H9 (cell line): ENCODE results near the gene DUSP28. TPM values are rescaled to one million over a fixed set of nuclear protein-coding genes. Genes with fewer than 3 reads are reported as not detected.

Source experiments
- DNase-seq: peaks from one replicate; pipeline ENCODE4 v3.0.0-alpha.2; 2017
- H2AFZ ChIP-seq: one replicate; pipeline ENCODE4 v1.6.1; 2013; ENCODE audit warnings: mild to moderate bottlenecking, low read length, control low read depth, moderate library complexity
- H2AK5ac ChIP-seq: 2 replicates; pipeline ENCODE4 v1.6.1; 2013; ENCODE audit warnings: low read length, control low read depth, mixed read lengths; ENCODE audit not compliant: insufficient read length
- H2BK120ac ChIP-seq: one replicate; pipeline ENCODE4 v1.6.1; 2013; ENCODE audit warnings: low read depth, mild to moderate bottlenecking, low read length, control low read depth, inconsistent platforms; ENCODE audit not compliant: poor library complexity, severe bottlenecking
- H2BK12ac ChIP-seq: 2 replicates; pipeline ENCODE4 v1.6.1; 2013; ENCODE audit warnings: low read length, control low read depth, mixed read lengths, low read depth; ENCODE audit not compliant: insufficient read length
- H2BK15ac ChIP-seq: 2 replicates; pipeline ENCODE4 v1.6.1; 2013; ENCODE audit warnings: low read depth, low read length, control low read depth
- H2BK20ac ChIP-seq: one replicate; pipeline ENCODE4 v1.6.1; 2013; ENCODE audit warnings: low read depth, mild to moderate bottlenecking, low read length, control low read depth, inconsistent platforms; ENCODE audit not compliant: poor library complexity, severe bottlenecking
- H2BK5ac ChIP-seq: 2 replicates; pipeline ENCODE4 v1.6.1; 2013; ENCODE audit warnings: low read length, control low read depth, mixed read lengths; ENCODE audit not compliant: insufficient read length
- H3K14ac ChIP-seq: 2 replicates; pipeline ENCODE4 v1.6.1; 2013; ENCODE audit warnings: low read length, control low read depth; ENCODE audit not compliant: insufficient read depth
- H3K18ac ChIP-seq: 2 replicates; pipeline ENCODE4 v1.6.1; 2013; ENCODE audit warnings: low read depth, mild to moderate bottlenecking, mixed read lengths, low read length, control low read depth; ENCODE audit not compliant: insufficient read length
- H3K23ac ChIP-seq: 2 replicates; pipeline ENCODE4 v1.6.1; 2013; ENCODE audit warnings: low read length, control low read depth, mixed read lengths, low read depth; ENCODE audit not compliant: insufficient read length
- H3K23me2 ChIP-seq: 2 replicates; pipeline ENCODE4 v1.6.1; 2013; ENCODE audit warnings: low read depth, mild to moderate bottlenecking, mixed read lengths, low read length, control low read depth; ENCODE audit not compliant: insufficient read length, poor library complexity, severe bottlenecking
- H3K27ac ChIP-seq: 2 replicates; pipeline ENCODE4 v1.5.1; 2013; ENCODE audit warnings: low read length, control low read depth, mixed read lengths, low read depth; ENCODE audit not compliant: insufficient read length
- H3K27me3 ChIP-seq: 2 replicates; pipeline ENCODE4 v1.6.1; 2013; ENCODE audit warnings: low read length, control low read depth, inconsistent platforms; ENCODE audit not compliant: insufficient read depth
- H3K4ac ChIP-seq: 2 replicates; pipeline ENCODE4 v1.6.1; 2013; ENCODE audit warnings: low read depth, mild to moderate bottlenecking, control low read depth, inconsistent platforms, low read length, moderate library complexity
- H3K4me1 ChIP-seq: 2 replicates; pipeline ENCODE4 v1.6.1; 2013; ENCODE audit warnings: low read length, control low read depth, inconsistent platforms; ENCODE audit not compliant: insufficient read depth
- H3K4me2 ChIP-seq: 2 replicates; pipeline ENCODE4 v1.6.1; 2013; ENCODE audit warnings: low read length, control low read depth, mixed read lengths; ENCODE audit not compliant: insufficient read length, insufficient read depth
- H3K56ac ChIP-seq: 2 replicates; pipeline ENCODE4 v1.6.1; 2013; ENCODE audit warnings: low read depth, mild to moderate bottlenecking, mixed read lengths, low read length, control low read depth; ENCODE audit not compliant: insufficient read length
- H3K79me1 ChIP-seq: 2 replicates; pipeline ENCODE4 v1.6.1; 2013; ENCODE audit warnings: low read depth, mild to moderate bottlenecking, moderate library complexity, low read length, control low read depth, inconsistent platforms; ENCODE audit not compliant: insufficient read depth, poor library complexity, severe bottlenecking
- H3K79me2 ChIP-seq: 2 replicates; pipeline ENCODE4 v1.6.1; 2013; ENCODE audit warnings: low read length, control low read depth, inconsistent platforms; ENCODE audit not compliant: insufficient read depth
- H3K9ac ChIP-seq: 2 replicates; pipeline ENCODE4 v1.6.1; 2013; ENCODE audit warnings: low read length, control low read depth, mixed read lengths; ENCODE audit not compliant: insufficient read length; ENCODE audit errors: extremely low read depth
- H3K9me3 ChIP-seq: one replicate; pipeline ENCODE4 v1.6.1; 2013; ENCODE audit warnings: low read depth, low read length, inconsistent platforms; ENCODE audit not compliant: control insufficient read depth
- H3T11ph ChIP-seq: one replicate; pipeline ENCODE4 v1.6.1; 2013; ENCODE audit warnings: mild to moderate bottlenecking, low read length, control low read depth, inconsistent platforms
- H4K20me1 ChIP-seq: one replicate; pipeline ENCODE4 v1.6.1; 2013; ENCODE audit not compliant: control insufficient read depth, insufficient read length, insufficient read depth
- H4K5ac ChIP-seq: 2 replicates; pipeline ENCODE4 v1.6.1; 2013; ENCODE audit warnings: low read depth, mild to moderate bottlenecking, mixed read lengths, low read length, control low read depth; ENCODE audit not compliant: insufficient read length
- H4K8ac ChIP-seq: replicated peaks from 2 replicates; pipeline ENCODE4 v1.6.1; 2013; ENCODE audit warnings: low read length, control low read depth, mixed read lengths, low read depth; ENCODE audit not compliant: insufficient read length
- H4K91ac ChIP-seq: 2 replicates; pipeline ENCODE4 v1.6.1; 2013; ENCODE audit warnings: low read depth, mild to moderate bottlenecking, moderate library complexity, mixed read lengths, low read length, control low read depth; ENCODE audit not compliant: insufficient read length
- H3K27ac Mint-ChIP-seq, 3 experiments: 2 replicates in 2 of 3; 3 replicates in 1 of 3; pipeline ENCODE4 v1.8.0; 2020 to 2021; ENCODE audit warnings: mixed read lengths in 3 of 3, mild to moderate bottlenecking in 1 of 3, moderate library complexity in 1 of 3
- H3K27me3 Mint-ChIP-seq: 2 replicates; pipeline ENCODE4 v1.8.0; 2021; ENCODE audit warnings: low read depth, mild to moderate bottlenecking, moderate library complexity, mixed read lengths
- H3K36me3 Mint-ChIP-seq, 3 experiments: 2 replicates in 2 of 3; 3 replicates in 1 of 3; pipeline ENCODE4 v1.8.0; 2020 to 2021; ENCODE audit warnings: low read depth in 3 of 3, mixed read lengths in 3 of 3; ENCODE audit not compliant: insufficient read depth in 1 of 3
- H3K4me1 Mint-ChIP-seq, 2 experiments: 2 replicates each; pipeline ENCODE4 v1.8.0; 2020; ENCODE audit warnings: mixed read lengths in 2 of 2
- H3K4me3 Mint-ChIP-seq, 2 experiments: 2 replicates in 1 of 2; 3 replicates in 1 of 2; pipeline ENCODE4 v1.8.0; 2020 to 2021; ENCODE audit warnings: mild to moderate bottlenecking in 2 of 2, mixed read lengths in 2 of 2, moderate library complexity in 1 of 2
- H3K9me3 Mint-ChIP-seq, 2 experiments: 2 replicates in 1 of 2; 3 replicates in 1 of 2; pipeline ENCODE4 v1.8.0; 2020; ENCODE audit warnings: mild to moderate bottlenecking in 2 of 2, mixed read lengths in 2 of 2, moderate library complexity in 1 of 2
- WGBS: extraction: QIAGEN DNeasy Blood & Tissue Kit; methylation state at CpG from one replicate; pipeline ENCODE4 v1.1.7; 2013; ENCODE audit warnings: missing lambda C conversion rate, low lambda C conversion rate, mixed read lengths; ENCODE audit not compliant: insufficient read length; ENCODE audit errors: extremely low coverage; 5-methylcytosine and 5-hydroxymethylcytosine counted together
- total RNA-seq: library from RNA; stranded (reverse); gene quantifications from 2 replicates; pipeline ENCODE4 v1.2.1, GENCODE V29; 2021
- TF ChIP-seq, protein P1 (sequence below): fragments of 200-600 bp; sonication (generic); conservative IDR thresholded peaks from 3 replicates; pipeline ENCODE4 v1.8.0; 2021; ENCODE audit warnings: antibody characterized with exemption, mild to moderate bottlenecking

Gene DUSP28
- total RNA-seq, 1 experiment from 2014 or later: 1.6 TPM

DNA sequence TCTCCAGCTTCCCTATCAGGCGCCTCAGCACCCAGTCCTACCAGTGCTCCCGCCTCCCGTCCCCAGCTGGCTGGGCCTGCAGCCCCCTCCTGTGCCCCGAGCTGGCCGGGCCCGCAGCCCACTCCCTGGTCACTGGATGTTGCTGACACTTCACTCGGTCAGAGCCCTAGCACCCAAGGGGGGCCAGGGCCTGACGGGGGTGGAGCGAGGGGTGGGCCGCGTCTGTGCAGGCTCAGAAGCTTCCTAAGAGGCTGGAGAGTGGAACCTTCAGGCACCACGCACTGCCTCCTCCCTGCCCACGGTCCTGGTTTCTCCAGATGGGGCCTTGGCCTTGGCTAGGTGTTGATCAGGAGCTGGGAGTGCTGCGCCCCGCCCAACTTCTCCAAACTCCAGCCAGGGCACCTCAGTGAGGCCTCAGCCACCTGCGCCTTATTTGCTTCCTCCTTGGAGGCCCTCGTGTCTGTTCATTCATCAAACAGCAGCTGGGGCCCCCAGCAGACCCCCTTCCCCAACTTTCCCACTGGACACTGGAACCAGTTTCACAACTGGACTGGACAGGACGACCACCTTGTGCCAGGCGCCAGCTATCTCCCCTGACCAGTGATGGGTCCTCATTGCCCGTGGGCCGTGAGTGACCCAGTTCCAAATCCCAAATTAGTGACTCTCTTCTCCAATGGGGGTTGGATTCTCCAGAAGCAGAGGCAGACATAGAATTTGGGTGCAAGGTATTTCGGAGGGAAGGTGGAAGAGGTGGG lies 43.1 kb downstream of the DUSP28 start:
- Mint-ChIP-seq H3K4me1 (no peaks in the 10 kb centered on the region; a peak in 1 of 4 replicates), H3K27ac (no peak overlapping the region), H3K9me3 (no peaks in the 10 kb centered on the region), H3K36me3 (peaks cover 0 to 7% (median 0%) of the 10 kb centered on the region in 3 experiments; a peak in 2 of 7 replicates), H3K4me3 (no peak overlapping the region), H3K27me3 (peaks cover 7% of the 10 kb centered on the region)
- Histone ChIP-seq H4K91ac (no peak overlapping the region), H3K56ac (no peak overlapping the region), H2BK120ac (no peak overlapping the region), H3K4me1 (no peaks in the 10 kb centered on the region), H2BK12ac (no peak overlapping the region), H2AFZ (no peak overlapping the region), H3K14ac (no peak overlapping the region; the same call in 1 of the 2 replicates), H4K20me1 (no peaks in the 10 kb centered on the region), H3K9ac (no peak overlapping the region), H3K27ac (no peak overlapping the region), H3K4ac (no peak overlapping the region), H3K23ac (no peak overlapping the region), H3T11ph (no peak overlapping the region), H3K27me3 (no peaks in the 10 kb centered on the region), H2BK5ac (no peak overlapping the region), H3K79me1 (no peaks in the 10 kb centered on the region), H2BK15ac (no peak overlapping the region; the same call in 1 of the 2 replicates), H3K79me2 (no peaks in the 10 kb centered on the region), H4K8ac (no peak overlapping the region), H4K5ac (no peak overlapping the region), H3K18ac (no peak overlapping the region), H3K4me2 (no peak overlapping the region), H2AK5ac (no peak overlapping the region), H3K23me2 (no peaks in the 10 kb centered on the region), H2BK20ac (no peak overlapping the region), H3K9me3 (no peaks in the 10 kb centered on the region)
- no CpG with 5 or more reads among the region's 22 CpGs for WGBS
- no peak for DNase-seq
- TF ChIP-seq, protein P1, sequence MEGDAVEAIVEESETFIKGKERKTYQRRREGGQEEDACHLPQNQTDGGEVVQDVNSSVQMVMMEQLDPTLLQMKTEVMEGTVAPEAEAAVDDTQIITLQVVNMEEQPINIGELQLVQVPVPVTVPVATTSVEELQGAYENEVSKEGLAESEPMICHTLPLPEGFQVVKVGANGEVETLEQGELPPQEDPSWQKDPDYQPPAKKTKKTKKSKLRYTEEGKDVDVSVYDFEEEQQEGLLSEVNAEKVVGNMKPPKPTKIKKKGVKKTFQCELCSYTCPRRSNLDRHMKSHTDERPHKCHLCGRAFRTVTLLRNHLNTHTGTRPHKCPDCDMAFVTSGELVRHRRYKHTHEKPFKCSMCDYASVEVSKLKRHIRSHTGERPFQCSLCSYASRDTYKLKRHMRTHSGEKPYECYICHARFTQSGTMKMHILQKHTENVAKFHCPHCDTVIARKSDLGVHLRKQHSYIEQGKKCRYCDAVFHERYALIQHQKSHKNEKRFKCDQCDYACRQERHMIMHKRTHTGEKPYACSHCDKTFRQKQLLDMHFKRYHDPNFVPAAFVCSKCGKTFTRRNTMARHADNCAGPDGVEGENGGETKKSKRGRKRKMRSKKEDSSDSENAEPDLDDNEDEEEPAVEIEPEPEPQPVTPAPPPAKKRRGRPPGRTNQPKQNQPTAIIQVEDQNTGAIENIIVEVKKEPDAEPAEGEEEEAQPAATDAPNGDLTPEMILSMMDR: no peak
